ENCODE measurements around the gene MGAT2.

GRCh38 chr14:49617852-49618519 is 2.6 kb upstream of the MGAT2 start:
- TF ChIP-seq CTCF (IDR thresholded peaks at IDR 0.05) (no peak), POLR2A (IDR thresholded peaks at IDR 0.05) (no peak)

Measured in esophagus squamous epithelium (tissue), 4 donors.